K562 (cell line): ENCODE data around the gene MFSD6.

Experiments used
- FOXM1 ChIP-seq, 2 experiments: fragments of 450-650 bp in 1 of 2; sonication (generic) in 1 of 2; formaldehyde crosslinking in 1 of 2; IDR thresholded peaks; 2 replicates each; pipeline versions ENCODE4 v1.6.1 to v1.9.0; 2017 to 2022; ENCODE audit warnings: low read depth in 2 of 2, mild to moderate bottlenecking in 2 of 2, missing genetic modification reagents in 1 of 2, moderate library complexity in 1 of 2
- GATA2 ChIP-seq: sonication (generic); formaldehyde crosslinking; IDR thresholded peaks from 2 replicates; pipeline ENCODE4 v1.4.0; 2020; ENCODE audit warnings: mild to moderate bottlenecking, missing genetic modification reagents
- GATAD2A ChIP-seq: fragments of 450-650 bp; IDR thresholded peaks from 2 replicates; pipeline ENCODE4 v1.6.1; 2017
- KLF6 ChIP-seq: fragments of 250-450 bp; sonication (Bioruptor Pico); IDR thresholded peaks from 2 replicates; pipeline ENCODE4 v1.4.0; 2020; ENCODE audit warnings: mild to moderate bottlenecking, moderate library complexity, borderline replicate concordance
- NR2C2 ChIP-seq, 2 experiments: fragments of 200-800 bp in 1 of 2; sonication (Bioruptor generic) in 1 of 2; sonication (generic) in 1 of 2; formaldehyde crosslinking in 1 of 2; IDR thresholded peaks; 2 replicates each; pipeline versions ENCODE4 v1.6.1 to v1.8.0; 2016 to 2022; ENCODE audit warnings: mild to moderate bottlenecking in 1 of 2, missing compliant biosample characterization in 1 of 2, missing genetic modification characterization in 1 of 2, missing genetic modification reagents in 1 of 2
- NRF1 ChIP-seq, 2 experiments: fragments of 450-650 bp; IDR thresholded peaks in 1 of 2; conservative IDR thresholded peaks in 1 of 2; 2 replicates each; pipeline ENCODE4 v1.6.1; 2014; ENCODE audit warnings: mild to moderate bottlenecking in 2 of 2
- SREBF1 ChIP-seq: fragments of 150-350 bp; IDR thresholded peaks from 2 replicates; pipeline ENCODE4 v1.6.1; 2014; ENCODE audit warnings: antibody characterized with exemption, low read depth, low read length, borderline replicate concordance
- ZNF707 ChIP-seq: fragments of 250-450 bp; sonication (Bioruptor Pico); conservative IDR thresholded peaks from 2 replicates; pipeline ENCODE4 v1.8.0; 2022; ENCODE audit warnings: inconsistent platforms, mild to moderate bottlenecking, moderate library complexity
- TF ChIP-seq, protein P1 (sequence below), 2 experiments: fragments of 450-650 bp in 1 of 2; sonication (generic) in 1 of 2; formaldehyde crosslinking in 1 of 2; IDR thresholded peaks in 1 of 2; conservative IDR thresholded peaks in 1 of 2; 2 replicates each; pipeline versions ENCODE4 v1.6.1 to v1.8.1; 2016 to 2023; ENCODE audit warnings: mild to moderate bottlenecking in 2 of 2, moderate library complexity in 2 of 2, inconsistent platforms in 1 of 2, missing genetic modification reagents in 1 of 2
- TF ChIP-seq, protein P2 (sequence below), 3 experiments: IDR thresholded peaks in 2 of 3; conservative IDR thresholded peaks in 1 of 3; 2 replicates each; pipeline ENCODE4 v1.5.1; 2011 to 2012; ENCODE audit warnings: low read length in 3 of 3, mild to moderate bottlenecking in 3 of 3, control low read depth in 2 of 3, improper control_type of control experiment in 1 of 3, inconsistent platforms in 1 of 3, low read depth in 1 of 3, mixed read lengths in 1 of 3, moderate library complexity in 1 of 3; ENCODE audit not compliant: insufficient read depth in 2 of 3
- TF ChIP-seq, protein P3 (sequence below): fragments of 450-650 bp; formaldehyde crosslinking; IDR thresholded peaks from 2 replicates; pipeline ENCODE4 v1.4.0; 2022; ENCODE audit warnings: mild to moderate bottlenecking, moderate library complexity

DNA sequence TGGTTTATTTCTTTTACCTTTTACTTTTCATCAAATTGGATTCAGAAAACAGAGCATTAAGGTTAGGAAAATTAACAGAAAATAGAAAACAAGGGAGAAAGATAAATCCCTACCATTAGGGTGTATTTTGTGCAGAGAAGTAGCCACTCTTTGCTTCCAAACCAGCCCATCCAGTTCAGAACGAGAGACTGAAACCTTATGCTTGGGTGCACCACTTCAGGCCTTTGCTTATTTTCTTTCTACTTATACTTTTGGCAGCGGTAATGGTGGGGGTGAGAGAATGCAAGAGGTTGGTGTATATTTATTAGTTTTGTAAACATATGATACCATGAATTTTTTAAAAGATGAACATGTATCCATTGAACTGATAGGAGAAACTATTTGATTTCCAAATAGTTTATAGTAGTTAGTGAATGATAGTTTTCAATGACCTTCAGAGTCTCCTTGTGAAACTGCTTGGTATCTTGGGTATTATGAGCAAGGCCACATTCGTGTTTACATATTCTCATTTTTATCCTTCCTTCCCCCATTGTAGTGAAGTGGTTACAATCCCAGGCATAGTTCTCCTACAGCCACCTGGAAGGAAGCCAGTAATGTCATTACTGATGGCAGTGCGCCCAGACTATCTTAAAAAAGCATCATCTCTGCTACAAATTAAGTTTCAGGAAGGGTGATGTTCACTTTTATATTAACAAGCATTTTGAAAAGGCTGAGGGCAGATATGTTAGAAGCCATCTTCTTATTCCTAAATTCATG, 60.8 kb downstream of the MFSD6 start:
- TF ChIP-seq KLF6 (CRISPR knock-in tag) (no peak), FOXM1 (IDR thresholded peaks at IDR 0.05; ENCODE audit: low read depth) (no peak), FOXM1 (CRISPR knock-in tag; IDR thresholded peaks at IDR 0.05; ENCODE audit: low read depth) (no peak), SREBF1 (no peak), NRF1 (conservative IDR thresholded peaks at IDR 0.05 in 1 of 2, IDR thresholded peaks at IDR 0.05 in 1 of 2) (no peak), NR2C2 (CRISPR knock-in tag; IDR thresholded peaks at IDR 0.05) (no peak), NR2C2 (tag; IDR thresholded peaks at IDR 0.05) (no peak), ZNF707 (CRISPR knock-in tag) (no peak), GATA2 (CRISPR knock-in tag) (no peak), GATAD2A (no peak)
- TF ChIP-seq, protein P1, sequence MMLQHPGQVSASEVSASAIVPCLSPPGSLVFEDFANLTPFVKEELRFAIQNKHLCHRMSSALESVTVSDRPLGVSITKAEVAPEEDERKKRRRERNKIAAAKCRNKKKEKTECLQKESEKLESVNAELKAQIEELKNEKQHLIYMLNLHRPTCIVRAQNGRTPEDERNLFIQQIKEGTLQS (IDR thresholded peaks at IDR 0.05), result no peak
- TF ChIP-seq, protein P1 (CRISPR knock-in tag; conservative IDR thresholded peaks at IDR 0.05), result no peak
- TF ChIP-seq, protein P2, sequence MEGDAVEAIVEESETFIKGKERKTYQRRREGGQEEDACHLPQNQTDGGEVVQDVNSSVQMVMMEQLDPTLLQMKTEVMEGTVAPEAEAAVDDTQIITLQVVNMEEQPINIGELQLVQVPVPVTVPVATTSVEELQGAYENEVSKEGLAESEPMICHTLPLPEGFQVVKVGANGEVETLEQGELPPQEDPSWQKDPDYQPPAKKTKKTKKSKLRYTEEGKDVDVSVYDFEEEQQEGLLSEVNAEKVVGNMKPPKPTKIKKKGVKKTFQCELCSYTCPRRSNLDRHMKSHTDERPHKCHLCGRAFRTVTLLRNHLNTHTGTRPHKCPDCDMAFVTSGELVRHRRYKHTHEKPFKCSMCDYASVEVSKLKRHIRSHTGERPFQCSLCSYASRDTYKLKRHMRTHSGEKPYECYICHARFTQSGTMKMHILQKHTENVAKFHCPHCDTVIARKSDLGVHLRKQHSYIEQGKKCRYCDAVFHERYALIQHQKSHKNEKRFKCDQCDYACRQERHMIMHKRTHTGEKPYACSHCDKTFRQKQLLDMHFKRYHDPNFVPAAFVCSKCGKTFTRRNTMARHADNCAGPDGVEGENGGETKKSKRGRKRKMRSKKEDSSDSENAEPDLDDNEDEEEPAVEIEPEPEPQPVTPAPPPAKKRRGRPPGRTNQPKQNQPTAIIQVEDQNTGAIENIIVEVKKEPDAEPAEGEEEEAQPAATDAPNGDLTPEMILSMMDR (IDR thresholded peaks at IDR 0.05 in 2 of 3, conservative IDR thresholded peaks at IDR 0.05 in 1 of 3; ENCODE audit: insufficient read depth in 2 of 3, low read depth in 1 of 3, low read length in 3 of 3), result no peak
- TF ChIP-seq, protein P3, sequence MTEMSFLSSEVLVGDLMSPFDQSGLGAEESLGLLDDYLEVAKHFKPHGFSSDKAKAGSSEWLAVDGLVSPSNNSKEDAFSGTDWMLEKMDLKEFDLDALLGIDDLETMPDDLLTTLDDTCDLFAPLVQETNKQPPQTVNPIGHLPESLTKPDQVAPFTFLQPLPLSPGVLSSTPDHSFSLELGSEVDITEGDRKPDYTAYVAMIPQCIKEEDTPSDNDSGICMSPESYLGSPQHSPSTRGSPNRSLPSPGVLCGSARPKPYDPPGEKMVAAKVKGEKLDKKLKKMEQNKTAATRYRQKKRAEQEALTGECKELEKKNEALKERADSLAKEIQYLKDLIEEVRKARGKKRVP (CRISPR knock-in tag), result no peak
